H1 (cell line): ENCODE results near the gene KIAA1328. TPM values are rescaled to one million over a fixed set of nuclear protein-coding genes. Genes with fewer than 3 reads are reported as not detected.

Source experiments
- ASH2L ChIP-seq: fragments of 200-600, 300-600 bp; sonication (generic); IDR thresholded peaks from one replicate; pipeline ENCODE4 v1.7.1; 2017; ENCODE audit warnings: low read length
- HDAC2 ChIP-seq, 2 experiments: fragments of 300-600 bp in 1 of 2; sonication (generic) in 1 of 2; IDR thresholded peaks; 2 replicates each; pipeline ENCODE4 v1.6.1; 2011 to 2012; ENCODE audit warnings: low read depth in 2 of 2, low read length in 2 of 2, mild to moderate bottlenecking in 2 of 2, moderate library complexity in 2 of 2, borderline replicate concordance in 1 of 2, inconsistent platforms in 1 of 2
- YY1 ChIP-seq: IDR thresholded peaks from 2 replicates; pipeline ENCODE4 v1.6.1; 2011; ENCODE audit warnings: low read depth, mild to moderate bottlenecking, low read length
- polyA plus RNA-seq, 7 experiments: library from polyadenylated mRNA; depleted of rRNA in 3 of 7; stranded (reverse) in 5 of 7; unstranded in 2 of 7; fragments of >200 nt in 5 of 7; fragments of 200-250 nt in 2 of 7; gene quantifications; 1 replicate in 5 of 7; 2 replicates in 1 of 7; 4 replicates in 1 of 7; pipeline versions ENCODE4 v1.2.1 to v1.2.3, GENCODE V29; 2011 to 2013; ENCODE audit warnings: missing spikeins in 2 of 7, mixed read lengths in 2 of 7
- total RNA-seq: library from RNA; stranded (reverse); fragmentation: NEBNext Ultra II Directional; extraction: Animal tissue kit (Norgen Biotek cat#: 25700); gene quantifications from 2 replicates; pipeline ENCODE4 v1.2.1, GENCODE V29; 2021

Gene KIAA1328
- total and polyA plus RNA-seq, 2 of the 8 experiments (the other 6 are each of a cell fraction or from before 2014, with no cell fraction given) = 2.6 to 5.7 TPM

- TF ChIP-seq HDAC2 (IDR thresholded peaks at IDR 0.05; ENCODE audit: borderline replicate concordance in 1 of 2, low read depth in 2 of 2, low read length in 2 of 2) (no peak), YY1 (no peak), ASH2L (no peak)
Observed at GRCh38 chr18:37254973-37255372, 426.0 kb downstream of the KIAA1328 start (continued).
